Heart left ventricle (tissue), 13 donors: ENCODE results near the gene ANXA2R.

Experiments
- CTCF ChIP-seq, 12 donors: fragments of 200-600 bp; sonication (generic) in 4 of 12; IDR thresholded peaks; one replicate each; pipeline versions ENCODE4 v1.5.0 to v1.8.0; 2018 to 2022; ENCODE audit warnings: antibody characterized with exemption in 12 of 12, mild to moderate bottlenecking in 5 of 12
- POLR2A ChIP-seq, 2 donors: fragments of 450-650 bp; IDR thresholded peaks; one replicate each; pipeline ENCODE4 v1.6.1; 2017; ENCODE audit warnings: antibody characterized with exemption in 2 of 2, mild to moderate bottlenecking in 2 of 2, moderate library complexity in 2 of 2
- donor health status: ischemic (EF 13 %, LVEDD 7.1; RV severe dilation, severe dysfunction).
- donor health status: DM: no; HTN: yes; CAD: no.
- donor health status: DM: no; HTN: no; CAD: no.
- donor health status: ischemic (EF 25% LVEDD 6.9; RV normal size, moderate dysfunction).
- donor health status: ischemic (EF 25% LVEDD 5.7; RV mildly dilated, moderate dysfunction).
- donor health status: ischemic (EF 35%, LVEDD 5.7; RV mildly dilated, moderate dysfunction).
- donor health status: nonischemic (EF 11% LVEDD 7.7; RV severe dilation, severe dysfunction).
- donor health status: DM: yes; HTN: yes; CAD: no.
- donor health status: PGD.
- donor health status: ischemic (EF 29% LVEDD 5.4; RV normal size, mild dysfunction).
- donor health status: nonischemic (EF 23%, LVEDD 6.1; RV moderate dilation, normal function).

- no peak for TF ChIP-seq CTCF (IDR thresholded peaks at IDR 0.05)
- no peak for TF ChIP-seq POLR2A (IDR thresholded peaks at IDR 0.05)
These were observed 33.5 kb downstream of the ANXA2R start for GRCh38 chr5:43006424-43007202.
